ENCODE measurements around the gene IDH2. TPM values are rescaled to one million over a fixed set of nuclear protein-coding genes. Genes with fewer than 3 reads are reported as not detected.

The IDH2 gene
- polyA plus RNA-seq, 1 donor (not counting 4 experiments of a cell fraction or from before 2014, with no cell fraction given), result 27.9 TPM

GRCh38 chr15:90143166-90143655 lies 40.9 kb upstream of the IDH2 start:
- TF ChIP-seq EZH2 (IDR thresholded peaks at IDR 0.05; ENCODE audit: low read length) (no peak), CTCF (optimal IDR thresholded peaks at IDR 0.05 in 1 of 3, IDR thresholded peaks at IDR 0.05 in 1 of 3, conservative IDR thresholded peaks at IDR 0.05 in 1 of 3; ENCODE audit: extremely low read depth in 1 of 3, insufficient read depth in 2 of 3, low read length in 3 of 3) (peak; percentile 71 to 95 (median 95))
- dilution Hi-C loops (cut with MboI; ENCODE audit: extremely low pct_ligation_motif_present, low sequenced_read_pairs), result no loop called here
- Histone ChIP-seq H3K9me1 (ENCODE audit: control insufficient read depth, extremely low read depth, insufficient read depth, low read length) (no peaks in the 10 kb centered on the region), H3K4me1 (ENCODE audit: control insufficient read depth, extremely low read depth, insufficient read depth, low read length) (peaks cover under 1% of the 10 kb centered on the region), H3K4me2 (ENCODE audit: control insufficient read depth, extremely low read depth, insufficient read depth, low read depth, low read length) (no peak overlapping the region), H4K20me1 (ENCODE audit: control insufficient read depth, extremely low read depth, insufficient read depth, low read length) (no peaks in the 10 kb centered on the region), H3K79me2 (ENCODE audit: control insufficient read depth, insufficient read depth, low read length) (no peaks in the 10 kb centered on the region), H2AFZ (ENCODE audit: control insufficient read depth, low read length) (peak overlapping the region; percentile 3), H3K36me3 (ENCODE audit: control insufficient read depth in 2 of 2, extremely low read depth in 1 of 2, insufficient read depth in 2 of 2, low read length in 2 of 2) (no peaks in the 10 kb centered on the region), H3K27ac (ENCODE audit: control insufficient read depth, insufficient read depth, low read length) (no peak overlapping the region), H3K9ac (ENCODE audit: control insufficient read depth, extremely low read depth, insufficient read depth, low read length) (no peak overlapping the region), H3K4me3 (ENCODE audit: control insufficient read depth in 2 of 3, extremely low read depth in 1 of 3, insufficient read depth in 2 of 3, low read depth in 1 of 3, low read length in 3 of 3) (no peak overlapping the region), H3K9me3 (ENCODE audit: control insufficient read depth, low read depth, low read length) (peaks cover 2% of the 10 kb centered on the region), H3K27me3 (ENCODE audit: control insufficient read depth, extremely low read depth, insufficient read depth, low read length) (no peaks in the 10 kb centered on the region)
- DNase-seq (ENCODE audit: low read depth, low spot score), result no peak
- FAIRE-seq, result no peak

DNA sequence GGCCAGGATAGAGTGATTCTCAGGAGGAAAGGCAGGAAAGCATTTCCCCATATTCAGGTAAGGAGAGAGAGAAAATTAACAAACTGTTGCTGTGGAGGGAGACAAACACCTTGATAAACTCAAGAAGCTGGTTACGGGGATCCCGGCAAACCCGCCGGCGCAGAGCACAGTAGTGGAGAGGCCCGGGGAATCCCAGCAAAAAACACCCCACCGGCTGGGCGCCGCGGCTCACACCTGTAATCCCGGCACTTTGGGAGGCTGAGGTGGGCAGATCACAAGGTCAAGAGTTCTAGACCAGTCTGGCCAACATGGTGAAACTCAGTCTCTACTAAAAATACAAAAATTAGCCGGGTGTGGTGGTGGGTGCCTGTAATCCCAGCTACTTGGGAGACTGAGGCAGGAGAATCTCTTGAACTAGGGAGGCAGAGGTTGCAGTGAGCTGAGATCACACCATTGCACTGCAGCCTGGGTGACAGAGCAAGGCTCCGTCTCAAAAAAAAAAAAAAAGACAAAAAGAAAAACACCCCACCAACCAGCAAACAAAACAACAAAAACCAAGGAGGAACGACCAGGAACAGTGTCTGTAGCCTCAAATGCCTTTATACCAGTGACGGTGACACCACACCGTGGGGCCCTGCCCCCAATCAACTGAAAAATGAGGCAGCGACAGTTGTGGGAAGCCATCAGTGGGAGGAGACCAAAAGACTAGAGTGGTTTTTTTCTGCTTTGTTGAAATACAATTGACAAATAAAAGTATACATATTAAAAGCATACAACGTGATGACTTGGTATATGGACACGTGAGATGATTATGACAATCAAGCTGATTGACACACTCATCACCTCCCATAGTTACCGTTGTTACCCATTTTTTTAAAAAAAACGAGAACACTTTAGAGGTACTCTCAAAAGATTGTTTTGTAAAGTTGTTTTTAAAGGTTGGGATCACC lies 40.2 kb upstream of the IDH2 start:
- H2AFZ ChIP-seq (ENCODE audit: control insufficient read depth, low read length), result no peak overlapping the region

More for the DNA sequence above, 40.2 kb upstream of the IDH2 start:
- DNase-seq (ENCODE audit: low read depth, low spot score) (no peak), FAIRE-seq (no peak)
- Histone ChIP-seq H3K9ac (ENCODE audit: control insufficient read depth, extremely low read depth, insufficient read depth, low read length) (no peak overlapping the region), H4K20me1 (ENCODE audit: control insufficient read depth, extremely low read depth, insufficient read depth, low read length) (no peaks in the 10 kb centered on the region), H3K79me2 (ENCODE audit: control insufficient read depth, insufficient read depth, low read length) (no peaks in the 10 kb centered on the region), H3K27ac (ENCODE audit: control insufficient read depth, insufficient read depth, low read length) (no peak overlapping the region), H3K9me3 (ENCODE audit: control insufficient read depth, low read depth, low read length) (peaks cover 2% of the 10 kb centered on the region), H3K4me1 (ENCODE audit: control insufficient read depth, extremely low read depth, insufficient read depth, low read length) (peaks cover 2% of the 10 kb centered on the region), H3K4me2 (ENCODE audit: control insufficient read depth, extremely low read depth, insufficient read depth, low read depth, low read length) (no peak overlapping the region), H3K27me3 (ENCODE audit: control insufficient read depth, extremely low read depth, insufficient read depth, low read length) (no peaks in the 10 kb centered on the region), H3K4me3 (ENCODE audit: control insufficient read depth in 2 of 3, extremely low read depth in 1 of 3, insufficient read depth in 2 of 3, low read depth in 1 of 3, low read length in 3 of 3) (no peak overlapping the region), H3K36me3 (ENCODE audit: control insufficient read depth in 2 of 2, extremely low read depth in 1 of 2, insufficient read depth in 2 of 2, low read length in 2 of 2) (no peaks in the 10 kb centered on the region), H3K9me1 (ENCODE audit: control insufficient read depth, extremely low read depth, insufficient read depth, low read length) (no peaks in the 10 kb centered on the region)
- TF ChIP-seq EZH2 (IDR thresholded peaks at IDR 0.05; ENCODE audit: low read length) (no peak), CTCF (optimal IDR thresholded peaks at IDR 0.05 in 1 of 3, IDR thresholded peaks at IDR 0.05 in 1 of 3, conservative IDR thresholded peaks at IDR 0.05 in 1 of 3; ENCODE audit: extremely low read depth in 1 of 3, insufficient read depth in 2 of 3, low read length in 3 of 3) (no peak)
- dilution Hi-C loops (cut with MboI; ENCODE audit: extremely low pct_ligation_motif_present, low sequenced_read_pairs), result no loop called here
